H1 (cell line): ENCODE results near the gene PIK3CA. TPM values are rescaled to one million over a fixed set of nuclear protein-coding genes. Genes with fewer than 3 reads are reported as not detected.

ENCODE experiments used
- CTCF ChIA-PET: fragments of 300-600 bp; sonication (Branson Sonifier 250); formaldehyde crosslinking; loops from one replicate; lab custom pipeline; 2021; ENCODE audit not compliant: partially characterized antibody; lab: Charles Lee
- POLR2A ChIA-PET: fragments of 300-600 bp; sonication (Branson Sonifier 250); formaldehyde crosslinking; loops from one replicate; lab custom pipeline; 2021; ENCODE audit warnings: inconsistent platforms; ENCODE audit not compliant: partially characterized antibody; lab: Charles Lee
- DNase-seq, 2 experiments: peaks; one replicate each; pipeline versions ENCODE4 v3.0.0 to v3.0.0-alpha.2; 2010 to 2022; ENCODE audit warnings: low spot score in 2 of 2, low read depth in 1 of 2, mixed read lengths in 1 of 2
- FAIRE-seq: peaks from 2 replicates; lab custom pipeline; 2011; peaks lifted over from hg19 to GRCh38; lab: Jason Lieb, UNC
- H2AFZ ChIP-seq: 2 replicates; pipeline ENCODE4 v1.8.1; 2012; ENCODE audit warnings: low read length, inconsistent platforms
- H2AK5ac ChIP-seq: 2 replicates; pipeline ENCODE4 v1.6.1; 2013; ENCODE audit warnings: low read depth, low read length
- H2BK120ac ChIP-seq: replicated peaks from 2 replicates; pipeline ENCODE3; 2013; ENCODE audit warnings: low read depth, low read length, inconsistent platforms
- H2BK12ac ChIP-seq: 2 replicates; pipeline ENCODE4 v1.6.1; 2013; ENCODE audit warnings: low read depth, low read length
- H2BK15ac ChIP-seq: 2 replicates; pipeline ENCODE4 v1.6.1; 2013; ENCODE audit warnings: low read length
- H2BK20ac ChIP-seq: 2 replicates; pipeline ENCODE4 v1.6.1; 2013; ENCODE audit warnings: low read length
- H2BK5ac ChIP-seq: 2 replicates; pipeline ENCODE4 v1.6.1; 2013; ENCODE audit warnings: low read depth, low read length
- H3K14ac ChIP-seq: 2 replicates; pipeline ENCODE4 v1.6.1; 2013; ENCODE audit warnings: inconsistent platforms; ENCODE audit not compliant: insufficient read length
- H3K18ac ChIP-seq: 2 replicates; pipeline ENCODE4 v1.6.1; 2013; ENCODE audit warnings: low read length; ENCODE audit errors: extremely low read depth
- H3K23ac ChIP-seq: 2 replicates; pipeline ENCODE4 v1.6.1; 2013; ENCODE audit warnings: inconsistent platforms; ENCODE audit not compliant: insufficient read length
- H3K23me2 ChIP-seq: 2 replicates; pipeline ENCODE4 v1.6.1; 2013; ENCODE audit warnings: low read depth, low read length
- H3K27ac ChIP-seq: 2 replicates; pipeline ENCODE4 v1.6.1; 2011; ENCODE audit warnings: low read depth, low read length, inconsistent platforms
- H3K27me3 ChIP-seq, 4 experiments: replicated peaks in 1 of 4; 1 replicate in 1 of 4; 2 replicates in 3 of 4; pipeline versions ENCODE4 v1.6.1 to v1.8.1; 2011 to 2013; ENCODE audit warnings: low read length in 3 of 4, mild to moderate bottlenecking in 3 of 4, inconsistent platforms in 2 of 4, mixed read lengths in 2 of 4, moderate library complexity in 1 of 4; ENCODE audit not compliant: control insufficient read depth in 3 of 4, insufficient read depth in 3 of 4; ENCODE audit errors: extremely low read depth in 1 of 4
- H3K36me3 ChIP-seq, 4 experiments: 2 replicates each; pipeline versions ENCODE4 v1.6.1 to v1.8.1; 2011 to 2013; ENCODE audit warnings: mild to moderate bottlenecking in 4 of 4, low read length in 3 of 4, moderate library complexity in 2 of 4, control low read depth in 1 of 4, inconsistent platforms in 1 of 4; ENCODE audit not compliant: insufficient read depth in 4 of 4, control insufficient read depth in 2 of 4
- H3K4ac ChIP-seq: replicated peaks from 2 replicates; pipeline ENCODE3; 2013; ENCODE audit warnings: low read length, low read depth, mixed read lengths, inconsistent platforms; ENCODE audit not compliant: insufficient read length
- H3K4me1 ChIP-seq, 4 experiments: replicated peaks in 1 of 4; 1 replicate in 1 of 4; 2 replicates in 3 of 4; pipeline versions ENCODE4 v1.6.1 to v1.8.1; 2011 to 2013; ENCODE audit warnings: low read length in 3 of 4, inconsistent platforms in 2 of 4, mixed read lengths in 1 of 4; ENCODE audit not compliant: insufficient read depth in 4 of 4, control insufficient read depth in 3 of 4
- H3K4me2 ChIP-seq, 2 experiments: 2 replicates each; pipeline versions ENCODE4 v1.6.1 to v1.8.1; 2011 to 2013; ENCODE audit warnings: low read depth in 2 of 2, low read length in 2 of 2, control low read depth in 1 of 2, inconsistent platforms in 1 of 2, mild to moderate bottlenecking in 1 of 2; ENCODE audit not compliant: insufficient read depth in 1 of 2
- H3K4me3 ChIP-seq, 4 experiments: fragments of 200-600, 300-600 bp in 1 of 4; sonication (generic), shearing (Covaris generic), sonication (Bioruptor Twin) in 1 of 4; 2 replicates each; pipeline versions ENCODE4 v1.5.1 to v1.8.1; 2011 to 2016; ENCODE audit warnings: low read length in 4 of 4, low read depth in 3 of 4, control low read depth in 2 of 4, inconsistent platforms in 2 of 4, mild to moderate bottlenecking in 2 of 4, mixed read lengths in 1 of 4, moderate library complexity in 1 of 4; ENCODE audit not compliant: insufficient read depth in 2 of 4; ENCODE audit errors: extremely low read depth in 1 of 4
- H3K56ac ChIP-seq: replicated peaks from 2 replicates; pipeline ENCODE3; 2013; ENCODE audit warnings: low read depth, mild to moderate bottlenecking, mixed read lengths, low read length, inconsistent platforms; ENCODE audit not compliant: insufficient read length
- H3K79me1 ChIP-seq: 2 replicates; pipeline ENCODE4 v1.6.1; 2013; ENCODE audit warnings: low read depth, low read length, control low read depth
- H3K79me2 ChIP-seq, 2 experiments: 2 replicates each; pipeline versions ENCODE4 v1.6.1 to v1.8.1; 2012 to 2013; ENCODE audit warnings: low read length in 2 of 2, mild to moderate bottlenecking in 2 of 2, inconsistent platforms in 1 of 2; ENCODE audit not compliant: insufficient read depth in 2 of 2, control insufficient read depth in 1 of 2
- H3K9ac ChIP-seq, 4 experiments: replicated peaks in 1 of 4; 1 replicate in 1 of 4; 2 replicates in 3 of 4; pipeline versions ENCODE4 v1.6.1 to v1.8.1; 2011 to 2013; ENCODE audit warnings: low read depth in 3 of 4, low read length in 3 of 4, control low read depth in 2 of 4, mild to moderate bottlenecking in 2 of 4, moderate library complexity in 2 of 4, inconsistent platforms in 1 of 4; ENCODE audit errors: extremely low read depth in 1 of 4
- H3K9me3 ChIP-seq, 2 experiments: 2 replicates each; pipeline versions ENCODE4 v1.6.1 to v1.8.1; 2012 to 2013; ENCODE audit warnings: mild to moderate bottlenecking in 2 of 2, moderate library complexity in 2 of 2, control low read depth in 1 of 2, inconsistent platforms in 1 of 2, low read depth in 1 of 2, low read length in 1 of 2, mixed read lengths in 1 of 2; ENCODE audit not compliant: insufficient read depth in 2 of 2
- H4K20me1 ChIP-seq, 2 experiments: replicated peaks in 1 of 2; 2 replicates each; pipeline versions ENCODE3 to v1.8.1; 2011 to 2013; ENCODE audit warnings: inconsistent platforms in 2 of 2, low read length in 2 of 2, mild to moderate bottlenecking in 1 of 2; ENCODE audit not compliant: insufficient read depth in 2 of 2, control insufficient read depth in 1 of 2
- H4K5ac ChIP-seq: 2 replicates; pipeline ENCODE4 v1.6.1; 2013; ENCODE audit warnings: low read length, low read depth, mixed read lengths, inconsistent platforms; ENCODE audit not compliant: insufficient read length
- H4K8ac ChIP-seq: 2 replicates; pipeline ENCODE4 v1.8.0; 2013; ENCODE audit warnings: mild to moderate bottlenecking, moderate library complexity, low read length, inconsistent platforms; ENCODE audit not compliant: insufficient read depth; ENCODE audit errors: extremely low read depth
- H4K91ac ChIP-seq: replicated peaks from 2 replicates; pipeline ENCODE3; 2013; ENCODE audit warnings: low read length, mixed read lengths, inconsistent platforms; ENCODE audit not compliant: insufficient read length
- BACH1 ChIP-seq: IDR thresholded peaks from 2 replicates; pipeline ENCODE4 v1.6.1; 2012; ENCODE audit warnings: low read length, improper control_type of control experiment
- CBX5 ChIP-seq: fragments of 300-800, 300-1000 bp; sonication (generic); IDR thresholded peaks from 2 replicates; pipeline ENCODE4 v1.7.1; 2016; ENCODE audit warnings: antibody characterized with exemption, low read length, low read depth
- E2F6 ChIP-seq: IDR thresholded peaks from 2 replicates; pipeline ENCODE4 v1.6.1; 2012; ENCODE audit warnings: inconsistent platforms
- GTF2F1 ChIP-seq: IDR thresholded peaks from 2 replicates; pipeline ENCODE4 v1.6.1; 2012; ENCODE audit warnings: low read depth, low read length, improper control_type of control experiment, borderline replicate concordance
- HDAC6 ChIP-seq: IDR thresholded peaks from one replicate; pipeline ENCODE4 v1.7.1; 2012; ENCODE audit warnings: low read depth, mild to moderate bottlenecking, inconsistent platforms, low read length, moderate library complexity
- POLR2A ChIP-seq, 2 experiments: IDR thresholded peaks; 1 replicate in 1 of 2; 2 replicates in 1 of 2; pipeline ENCODE4 v1.6.1; 2011; ENCODE audit warnings: low read depth in 2 of 2, low read length in 2 of 2, mild to moderate bottlenecking in 2 of 2; ENCODE audit errors: control extremely low read depth in 1 of 2
- POLR2AphosphoS5 ChIP-seq: IDR thresholded peaks from 2 replicates; pipeline ENCODE4 v1.6.1; 2011; ENCODE audit warnings: low read depth, low read length
- RAD21 ChIP-seq, 2 experiments: IDR thresholded peaks in 1 of 2; conservative IDR thresholded peaks in 1 of 2; 2 replicates each; pipeline ENCODE4 v1.6.1; 2011; ENCODE audit warnings: low read depth in 2 of 2, low read length in 2 of 2, improper control_type of control experiment in 1 of 2, inconsistent platforms in 1 of 2, mild to moderate bottlenecking in 1 of 2, moderate library complexity in 1 of 2
- RBBP5 ChIP-seq: IDR thresholded peaks from 2 replicates; pipeline ENCODE4 v1.7.1; 2012; ENCODE audit warnings: low read depth, mild to moderate bottlenecking, inconsistent platforms, low read length, moderate library complexity, borderline replicate concordance
- SIN3A ChIP-seq, 2 experiments: IDR thresholded peaks in 1 of 2; conservative IDR thresholded peaks in 1 of 2; 2 replicates each; pipeline ENCODE4 v1.6.1; 2011 to 2012; ENCODE audit warnings: low read length in 2 of 2, improper control_type of control experiment in 1 of 2, low read depth in 1 of 2, mild to moderate bottlenecking in 1 of 2
- SRF ChIP-seq: IDR thresholded peaks from 2 replicates; pipeline ENCODE4 v1.6.1; 2011; ENCODE audit warnings: mild to moderate bottlenecking, low read depth, low read length, moderate library complexity
- TAF7 ChIP-seq: optimal IDR thresholded peaks from 2 replicates; pipeline ENCODE3; 2011; ENCODE audit warnings: low read depth, mild to moderate bottlenecking, inconsistent platforms, low read length, moderate library complexity, borderline replicate concordance
- WGBS, 2 experiments: shearing (Covaris generic) in 1 of 2; methylation state at CpG; one replicate each; pipeline versions ENCODE4 v1.1.6 to v1.1.7; 2013 to 2015; ENCODE audit warnings: low lambda C conversion rate in 2 of 2, mixed read lengths in 2 of 2, inconsistent platforms in 1 of 2, low coverage in 1 of 2, missing lambda C conversion rate in 1 of 2; ENCODE audit not compliant: insufficient replicate concordance in 2 of 2, insufficient coverage in 1 of 2, insufficient read length in 1 of 2; ENCODE audit errors: extremely low coverage in 1 of 2, missing lambda C conversion rate in 1 of 2; 5-methylcytosine and 5-hydroxymethylcytosine counted together
- polyA plus RNA-seq, 7 experiments: library from polyadenylated mRNA; depleted of rRNA in 3 of 7; stranded (reverse) in 5 of 7; unstranded in 2 of 7; fragments of >200 nt in 5 of 7; fragments of 200-250 nt in 2 of 7; gene quantifications; 1 replicate in 5 of 7; 2 replicates in 1 of 7; 4 replicates in 1 of 7; pipeline versions ENCODE4 v1.2.1 to v1.2.3, GENCODE V29; 2011 to 2013; ENCODE audit warnings: missing spikeins in 2 of 7, mixed read lengths in 2 of 7
- total RNA-seq: library from RNA; stranded (reverse); fragmentation: NEBNext Ultra II Directional; extraction: Animal tissue kit (Norgen Biotek cat#: 25700); gene quantifications from 2 replicates; pipeline ENCODE4 v1.2.1, GENCODE V29; 2021

The PIK3CA gene
- total and polyA plus RNA-seq, 2 of the 8 experiments (the other 6 are each of a cell fraction or from before 2014, with no cell fraction given), result 1.6 to 11.3 TPM

GRCh38 chr3:179098388-179099077 lies 49.6 kb upstream of the PIK3CA start:
- FAIRE-seq, result no peak
- H3K14ac ChIP-seq, result no peak overlapping the region
- POLR2A ChIA-PET, result no interaction called here
- TF ChIP-seq GTF2F1, result no peak
- no peak for TF ChIP-seq POLR2AphosphoS5
- no peak for TF ChIP-seq RAD21 (IDR thresholded peaks at IDR 0.05 in 1 of 2, conservative IDR thresholded peaks at IDR 0.05 in 1 of 2; ENCODE audit: low read depth in 2 of 2, low read length in 2 of 2)
- TF ChIP-seq E2F6, result no peak
- no peak for TF ChIP-seq SIN3A (conservative IDR thresholded peaks at IDR 0.05 in 1 of 2, IDR thresholded peaks at IDR 0.05 in 1 of 2; ENCODE audit: low read depth in 1 of 2, low read length in 2 of 2)
- no peak for TF ChIP-seq HDAC6
- no peak for TF ChIP-seq CBX5
- TF ChIP-seq BACH1, result no peak
- no peak for TF ChIP-seq RBBP5
- no peak for TF ChIP-seq SRF
- no peak for TF ChIP-seq TAF7
- TF ChIP-seq POLR2A (IDR thresholded peaks at IDR 0.05; ENCODE audit: control extremely low read depth in 1 of 2, low read depth in 2 of 2, low read length in 2 of 2), result no peak

More at GRCh38 chr3:179098388-179099077, 49.6 kb upstream of the PIK3CA start:
- no peak overlapping the region for H3K27ac ChIP-seq
- H2AK5ac ChIP-seq, result no peak overlapping the region
- no peak overlapping the region for H2BK12ac ChIP-seq
- H2BK120ac ChIP-seq, result no peak overlapping the region
- H4K5ac ChIP-seq, result no peak overlapping the region
- no peak overlapping the region for H3K56ac ChIP-seq
- no peak overlapping the region for H2BK15ac ChIP-seq
- no peak overlapping the region for H4K91ac ChIP-seq
- H3K4me2 ChIP-seq, result no peak overlapping the region
- H3K23ac ChIP-seq, result no peak overlapping the region
- H3K9me3 ChIP-seq, result no peaks in the 10 kb centered on the region
- H3K27me3 ChIP-seq, result no peaks in the 10 kb centered on the region
- no peaks in the 10 kb centered on the region for H3K79me1 ChIP-seq
- H2BK20ac ChIP-seq, result no peak overlapping the region
- H4K20me1 ChIP-seq, result no peaks in the 10 kb centered on the region
- no peaks in the 10 kb centered on the region; a peak in 1 of 7 replicates for H3K4me1 ChIP-seq
- no peaks in the 10 kb centered on the region for H3K36me3 ChIP-seq
- peak overlapping the region; percentile 42; the same call in 1 of the 2 replicates for H2AFZ ChIP-seq
- H3K79me2 ChIP-seq, result no peaks in the 10 kb centered on the region
- H2BK5ac ChIP-seq, result no peak overlapping the region
- WGBS, 2 experiments, result 82% methylated on average over 7 of the region's 7 CpGs; no CpG with 5 or more reads in 1 of the 2 experiments
- H3K9ac ChIP-seq, result no peak overlapping the region
- H3K23me2 ChIP-seq, result no peaks in the 10 kb centered on the region
- CTCF ChIA-PET, result interaction anchor here (1.1 to 1.2 kb wide), 3 partner anchors 9 to 30 kb away, joined by 3 to 4 read pairs (median 3); no protein-coding TSS in a partner anchor
- no peak for DNase-seq
- H3K4me3 ChIP-seq, result no peak overlapping the region
- no peak overlapping the region for H3K18ac ChIP-seq
- H3K4ac ChIP-seq, result no peak overlapping the region
- H4K8ac ChIP-seq, result no peak overlapping the region
